Measurements from ENCODE around the gene EFEMP1.

DNA sequence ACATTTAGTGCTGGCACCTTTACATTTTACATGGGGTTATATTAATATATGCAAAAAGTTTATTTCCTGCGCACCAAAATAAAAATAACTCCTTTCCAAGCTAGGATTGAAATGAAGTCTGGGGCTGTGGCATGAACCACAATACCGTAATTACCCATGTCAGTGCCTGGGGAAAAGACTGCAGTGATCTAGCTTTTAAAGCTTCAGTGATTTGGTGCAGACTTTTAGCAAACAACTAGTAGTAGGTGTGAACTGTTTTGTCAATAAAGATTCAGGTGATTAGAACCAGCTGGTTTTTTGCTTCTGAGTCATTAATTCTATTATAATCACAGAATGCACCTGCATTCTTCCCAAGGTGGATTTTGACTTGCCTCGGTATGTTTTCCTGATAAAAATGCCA lies 21.2 kb downstream of the EFEMP1 start:
- TF ChIP-seq EZH2 (IDR thresholded peaks at IDR 0.05), result no peak
- no peak for TF ChIP-seq POLR2AphosphoS5 (IDR thresholded peaks at IDR 0.05; ENCODE audit: borderline replicate concordance, low read depth, low read length)
- no peak for TF ChIP-seq FOXP2 (optimal IDR thresholded peaks at IDR 0.05; ENCODE audit: control extremely low read depth, extremely low read length, insufficient read depth)
